Loucy (cell line): ENCODE results near the gene DNAH1.

Source experiments
- H2AFZ ChIP-seq: fragments of 200-600 bp; sonication (generic); 2 replicates; pipeline ENCODE4 v1.6.0; 2016; ENCODE audit warnings: antibody characterized with exemption, mild to moderate bottlenecking, low read length, moderate library complexity
- H3F3A ChIP-seq: fragments of 200-600 bp; 2 replicates; pipeline ENCODE4 v1.6.0; 2016; ENCODE audit warnings: antibody characterized with exemption, low read depth, mild to moderate bottlenecking
- H3K27me3 ChIP-seq: fragments of 200-600 bp; sonication (generic); 2 replicates; pipeline ENCODE4 v1.6.1; 2014; ENCODE audit warnings: low read length, mild to moderate bottlenecking; ENCODE audit not compliant: insufficient read depth, poor library complexity, severe bottlenecking
- H3K36me3 ChIP-seq: fragments of 200-600 bp; sonication (generic); 2 replicates; pipeline ENCODE4 v1.6.1; 2016; ENCODE audit warnings: low read length; ENCODE audit not compliant: insufficient read depth
- H3K4me1 ChIP-seq: fragments of 200-600 bp; sonication (generic); 2 replicates; pipeline ENCODE4 v1.5.1; 2014; ENCODE audit warnings: low read length, mild to moderate bottlenecking; ENCODE audit not compliant: insufficient read depth, poor library complexity, severe bottlenecking
- H3K4me2 ChIP-seq: fragments of 200-600 bp; sonication (generic); 2 replicates; pipeline ENCODE4 v1.6.0; 2014; ENCODE audit warnings: antibody characterized with exemption, low read length, low read depth, mild to moderate bottlenecking; ENCODE audit not compliant: poor library complexity, severe bottlenecking
- H3K4me3 ChIP-seq: fragments of 200-600 bp; sonication (generic); 2 replicates; pipeline ENCODE4 v1.5.1; 2014; ENCODE audit warnings: low read length, mild to moderate bottlenecking, mixed read lengths; ENCODE audit not compliant: poor library complexity, severe bottlenecking
- H3K79me2 ChIP-seq: fragments of 200-600 bp; sonication (generic); 2 replicates; pipeline ENCODE4 v1.6.1; 2014; ENCODE audit warnings: low read length; ENCODE audit not compliant: insufficient read depth
- H3K9ac ChIP-seq: fragments of 200-600 bp; sonication (generic); 2 replicates; pipeline ENCODE4 v1.6.0; 2014; ENCODE audit warnings: mild to moderate bottlenecking, low read depth, low read length, moderate library complexity; ENCODE audit not compliant: poor library complexity, severe bottlenecking
- H3K9me2 ChIP-seq: fragments of 200-600 bp; sonication (generic); replicated peaks from 2 replicates; pipeline ENCODE4 v1.6.1; 2016; ENCODE audit warnings: low read depth, low read length, mixed read lengths
- H3K9me3 ChIP-seq: fragments of 200-600 bp; sonication (generic); 2 replicates; pipeline ENCODE4 v1.6.1; 2014; ENCODE audit warnings: mild to moderate bottlenecking, antibody characterized with exemption, low read length, low read depth; ENCODE audit not compliant: insufficient read depth
- H4K20me1 ChIP-seq: fragments of 200-600 bp; sonication (generic); 2 replicates; pipeline ENCODE4 v1.6.0; 2014; ENCODE audit warnings: antibody characterized with exemption, low read length, mild to moderate bottlenecking; ENCODE audit not compliant: insufficient read depth, poor library complexity, severe bottlenecking
- CTCF ChIP-seq: fragments of 200-600 bp; sonication (generic); conservative IDR thresholded peaks from 2 replicates; pipeline ENCODE4 v1.5.1; 2014; ENCODE audit warnings: mild to moderate bottlenecking, antibody characterized with exemption, low read length
- EZH2phosphoT487 ChIP-seq: fragments of 200-600 bp; IDR thresholded peaks from 2 replicates; pipeline ENCODE4 v1.6.1; 2018; ENCODE audit warnings: antibody characterized with exemption, mild to moderate bottlenecking, moderate library complexity, borderline replicate concordance

Gene DNAH1

GRCh38 chr3:52370531-52370930 lies 54.4 kb downstream of the DNAH1 start:
- H2AFZ ChIP-seq = no peak overlapping the region
- H3K36me3 ChIP-seq = no peaks in the 10 kb centered on the region
- no peaks in the 10 kb centered on the region for H3K9me2 ChIP-seq
- H3K4me3 ChIP-seq = no peak overlapping the region
- no peaks in the 10 kb centered on the region for H3K27me3 ChIP-seq
- no peaks in the 10 kb centered on the region for H3K4me1 ChIP-seq
- no peaks in the 10 kb centered on the region for H4K20me1 ChIP-seq
- no peaks in the 10 kb centered on the region for H3F3A ChIP-seq
- H3K9me3 ChIP-seq = no peaks in the 10 kb centered on the region
- H3K79me2 ChIP-seq = no peaks in the 10 kb centered on the region
- no peak overlapping the region for H3K9ac ChIP-seq
- TF ChIP-seq CTCF (no peak), EZH2phosphoT487 (no peak)
- H3K4me2 ChIP-seq = no peak overlapping the region

GRCh38 chr3:52372822-52373504 lies 56.8 kb downstream of the DNAH1 start:
- Histone ChIP-seq H4K20me1 (no peaks in the 10 kb centered on the region), H3K79me2 (no peaks in the 10 kb centered on the region), H3K36me3 (no peaks in the 10 kb centered on the region), H3K9me3 (no peaks in the 10 kb centered on the region), H3K4me3 (no peak overlapping the region), H3K4me2 (no peak overlapping the region), H3K4me1 (no peaks in the 10 kb centered on the region), H3K9me2 (no peaks in the 10 kb centered on the region), H2AFZ (no peak overlapping the region), H3F3A (no peaks in the 10 kb centered on the region), H3K27me3 (no peaks in the 10 kb centered on the region), H3K9ac (no peak overlapping the region)
- no peak for TF ChIP-seq CTCF

- Histone ChIP-seq H3K9me2 (no peaks in the 10 kb centered on the region), H3K36me3 (no peaks in the 10 kb centered on the region), H3K4me3 (no peak overlapping the region), H3K4me1 (no peaks in the 10 kb centered on the region), H4K20me1 (no peaks in the 10 kb centered on the region), H3F3A (no peaks in the 10 kb centered on the region), H2AFZ (no peak overlapping the region), H3K9me3 (no peaks in the 10 kb centered on the region), H3K9ac (no peak overlapping the region), H3K79me2 (no peaks in the 10 kb centered on the region), H3K27me3 (no peaks in the 10 kb centered on the region), H3K4me2 (no peak overlapping the region)
- TF ChIP-seq CTCF (no peak), EZH2phosphoT487 (no peak)
Observed at GRCh38 chr3:52373676-52374075, 57.6 kb downstream of the DNAH1 start.
